ENCODE results near the gene HEXB. TPM values are rescaled to one million over a fixed set of nuclear protein-coding genes. Genes with fewer than 3 reads are reported as not detected.

HEXB gene
- total RNA-seq, result 26.4 and 30.1 TPM in 2 replicates
- polyA plus RNA-seq, result 26.8 and 36.7 TPM in 2 replicates

DNA sequence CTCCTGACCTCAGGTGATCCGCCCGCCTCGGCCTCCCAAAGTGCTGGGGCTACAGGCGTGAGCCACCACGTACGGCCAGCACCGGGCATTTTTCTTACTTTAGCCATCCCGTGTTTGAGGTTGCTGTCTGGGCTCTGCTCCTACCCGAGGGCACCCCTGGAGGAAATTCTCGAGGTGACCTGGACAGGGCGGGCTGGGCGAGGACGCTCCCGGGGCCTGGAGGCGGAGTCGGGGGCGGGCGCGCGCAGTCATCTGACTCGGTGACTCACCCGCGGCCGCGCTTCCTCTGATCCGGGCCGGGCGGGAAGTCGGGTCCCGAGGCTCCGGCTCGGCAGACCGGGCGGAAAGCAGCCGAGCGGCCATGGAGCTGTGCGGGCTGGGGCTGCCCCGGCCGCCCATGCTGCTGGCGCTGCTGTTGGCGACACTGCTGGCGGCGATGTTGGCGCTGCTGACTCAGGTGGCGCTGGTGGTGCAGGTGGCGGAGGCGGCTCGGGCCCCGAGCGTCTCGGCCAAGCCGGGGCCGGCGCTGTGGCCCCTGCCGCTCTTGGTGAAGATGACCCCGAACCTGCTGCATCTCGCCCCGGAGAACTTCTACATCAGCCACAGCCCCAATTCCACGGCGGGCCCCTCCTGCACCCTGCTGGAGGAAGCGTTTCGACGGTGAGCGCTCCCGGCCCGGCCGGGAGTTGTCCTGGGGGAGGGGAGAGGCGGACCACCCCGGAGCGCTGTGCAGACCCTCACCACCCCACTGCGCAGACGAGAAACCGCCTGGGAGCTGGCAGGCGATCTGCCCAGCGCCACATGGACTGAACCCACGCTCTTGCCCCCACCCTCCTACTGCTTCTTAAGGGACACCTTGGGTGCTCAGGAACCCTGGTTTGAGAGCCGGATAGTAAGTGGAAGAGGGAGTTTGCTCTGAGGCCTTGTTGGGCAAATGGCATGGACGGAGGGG, at the start of gene HEXB:
HEXB (plus strand) TSS at position 334 of the 952 bp plus-strand sequence; CDS start at position 362, 28 bp downstream.
- no peak within 1 kb of the TSS for H3K27ac ChIP-seq
- DNase-seq (ENCODE audit: low read depth in 1 of 2, low spot score in 1 of 2), result peak; percentile 80 to 90
- no peaks in the 10 kb centered on the region for H3K4me1 ChIP-seq (ENCODE audit: low read depth)

DNA sequence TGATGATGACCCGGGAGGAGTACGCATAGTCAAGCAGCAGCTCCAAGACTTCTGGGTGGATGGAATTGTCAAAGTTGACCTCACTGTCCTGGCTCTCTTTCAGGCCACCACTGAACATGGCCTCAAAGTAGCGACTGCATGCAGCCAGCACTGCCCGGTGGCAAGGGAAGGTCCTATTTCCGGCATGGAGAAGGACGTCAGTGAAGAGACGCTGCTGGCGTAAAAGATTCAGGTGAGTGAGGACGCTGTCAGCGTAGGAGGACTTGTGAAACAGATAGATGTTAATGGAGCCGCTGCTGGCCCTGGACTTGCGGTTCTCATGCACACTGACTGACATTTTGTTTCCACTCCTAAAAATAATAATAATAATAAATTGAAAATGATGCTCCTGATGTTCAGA, 48.9 kb upstream of the HEXB start:
- DNase-seq (ENCODE audit: low read depth in 1 of 2, low spot score in 1 of 2), result no peak
- no peaks in the 10 kb centered on the region for H3K27me3 ChIP-seq
- H3K9me3 ChIP-seq (ENCODE audit: low read depth), result no peaks in the 10 kb centered on the region
- H3K4me3 ChIP-seq, result no peak overlapping the region
- TF ChIP-seq, protein P1, sequence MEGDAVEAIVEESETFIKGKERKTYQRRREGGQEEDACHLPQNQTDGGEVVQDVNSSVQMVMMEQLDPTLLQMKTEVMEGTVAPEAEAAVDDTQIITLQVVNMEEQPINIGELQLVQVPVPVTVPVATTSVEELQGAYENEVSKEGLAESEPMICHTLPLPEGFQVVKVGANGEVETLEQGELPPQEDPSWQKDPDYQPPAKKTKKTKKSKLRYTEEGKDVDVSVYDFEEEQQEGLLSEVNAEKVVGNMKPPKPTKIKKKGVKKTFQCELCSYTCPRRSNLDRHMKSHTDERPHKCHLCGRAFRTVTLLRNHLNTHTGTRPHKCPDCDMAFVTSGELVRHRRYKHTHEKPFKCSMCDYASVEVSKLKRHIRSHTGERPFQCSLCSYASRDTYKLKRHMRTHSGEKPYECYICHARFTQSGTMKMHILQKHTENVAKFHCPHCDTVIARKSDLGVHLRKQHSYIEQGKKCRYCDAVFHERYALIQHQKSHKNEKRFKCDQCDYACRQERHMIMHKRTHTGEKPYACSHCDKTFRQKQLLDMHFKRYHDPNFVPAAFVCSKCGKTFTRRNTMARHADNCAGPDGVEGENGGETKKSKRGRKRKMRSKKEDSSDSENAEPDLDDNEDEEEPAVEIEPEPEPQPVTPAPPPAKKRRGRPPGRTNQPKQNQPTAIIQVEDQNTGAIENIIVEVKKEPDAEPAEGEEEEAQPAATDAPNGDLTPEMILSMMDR (IDR thresholded peaks at IDR 0.05; ENCODE audit: low read depth, low read length), result no peak
- H3K4me1 ChIP-seq (ENCODE audit: low read depth), result peaks cover 12% of the 10 kb centered on the region
- no peak overlapping the region for H3K27ac ChIP-seq
- H3K36me3 ChIP-seq, result no peaks in the 10 kb centered on the region

More for the DNA sequence above, at the start of gene HEXB:
- H3K36me3 ChIP-seq, result no peaks in the 10 kb centered on the region
- TF ChIP-seq, protein P1 (IDR thresholded peaks at IDR 0.05; ENCODE audit: low read depth, low read length), result no peak
- no peaks in the 10 kb centered on the region for H3K27me3 ChIP-seq
- peak within 1 kb of the TSS; percentile 52 for H3K4me3 ChIP-seq
- no peaks in the 10 kb centered on the region for H3K9me3 ChIP-seq (ENCODE audit: low read depth)

DNA sequence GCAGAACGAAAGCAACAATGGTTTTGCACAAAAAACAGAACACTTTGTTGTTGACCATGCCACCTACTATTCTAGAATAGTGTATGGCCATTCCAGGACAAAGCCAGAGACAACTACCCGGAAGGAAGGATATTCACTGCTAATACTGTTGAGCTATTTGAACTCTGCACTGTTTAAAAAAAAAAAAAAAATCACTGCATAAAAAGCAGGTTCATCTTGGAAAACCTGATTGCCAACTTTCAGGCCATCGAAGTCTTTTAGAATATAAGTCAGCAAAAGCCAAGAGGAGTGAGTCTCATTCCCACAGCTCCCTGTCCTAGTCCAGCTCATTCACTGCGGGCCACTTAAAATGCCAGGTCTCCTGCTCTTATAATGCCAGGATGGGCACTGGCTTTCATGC, 48.5 kb upstream of the HEXB start:
- H3K4me1 ChIP-seq (ENCODE audit: low read depth), result peaks cover 8% of the 10 kb centered on the region
- no peak overlapping the region for H3K27ac ChIP-seq
- no peaks in the 10 kb centered on the region for H3K27me3 ChIP-seq
- no peaks in the 10 kb centered on the region for H3K36me3 ChIP-seq
- H3K4me3 ChIP-seq, result no peak overlapping the region
- TF ChIP-seq, protein P1 (IDR thresholded peaks at IDR 0.05; ENCODE audit: low read depth, low read length), result no peak
- H3K9me3 ChIP-seq (ENCODE audit: low read depth), result no peaks in the 10 kb centered on the region
- no peak for DNase-seq (ENCODE audit: low read depth in 1 of 2, low spot score in 1 of 2)

DNA sequence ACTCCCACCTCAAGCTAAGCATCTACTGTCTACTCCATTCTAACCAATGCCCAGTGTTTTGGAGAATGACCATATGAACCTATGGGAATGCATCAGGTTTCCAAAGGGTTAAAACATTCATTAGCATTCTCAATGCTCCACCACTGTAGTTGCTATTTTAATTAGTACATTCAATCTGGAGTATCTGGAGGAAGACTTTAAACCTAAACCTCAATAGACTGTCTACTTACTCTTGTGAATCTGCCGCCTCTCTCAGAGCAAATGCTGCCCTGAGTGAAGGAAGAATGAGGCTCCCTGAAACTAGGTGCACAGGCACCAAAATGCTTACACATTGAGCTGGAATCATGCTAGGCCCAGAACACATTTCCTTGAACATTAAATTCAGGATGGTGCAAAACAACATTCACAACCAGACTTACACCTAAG, 46.5 kb upstream of the HEXB start:
- Histone ChIP-seq H3K9me3 (ENCODE audit: low read depth) (no peaks in the 10 kb centered on the region), H3K27me3 (no peaks in the 10 kb centered on the region), H3K36me3 (no peaks in the 10 kb centered on the region), H3K4me1 (ENCODE audit: low read depth) (no peaks in the 10 kb centered on the region), H3K4me3 (peak overlapping the region; percentile 88), H3K27ac (no peak overlapping the region)
- TF ChIP-seq, protein P1 (IDR thresholded peaks at IDR 0.05; ENCODE audit: low read depth, low read length), result no peak
- no peak for DNase-seq (ENCODE audit: low read depth in 1 of 2, low spot score in 1 of 2)

DNA sequence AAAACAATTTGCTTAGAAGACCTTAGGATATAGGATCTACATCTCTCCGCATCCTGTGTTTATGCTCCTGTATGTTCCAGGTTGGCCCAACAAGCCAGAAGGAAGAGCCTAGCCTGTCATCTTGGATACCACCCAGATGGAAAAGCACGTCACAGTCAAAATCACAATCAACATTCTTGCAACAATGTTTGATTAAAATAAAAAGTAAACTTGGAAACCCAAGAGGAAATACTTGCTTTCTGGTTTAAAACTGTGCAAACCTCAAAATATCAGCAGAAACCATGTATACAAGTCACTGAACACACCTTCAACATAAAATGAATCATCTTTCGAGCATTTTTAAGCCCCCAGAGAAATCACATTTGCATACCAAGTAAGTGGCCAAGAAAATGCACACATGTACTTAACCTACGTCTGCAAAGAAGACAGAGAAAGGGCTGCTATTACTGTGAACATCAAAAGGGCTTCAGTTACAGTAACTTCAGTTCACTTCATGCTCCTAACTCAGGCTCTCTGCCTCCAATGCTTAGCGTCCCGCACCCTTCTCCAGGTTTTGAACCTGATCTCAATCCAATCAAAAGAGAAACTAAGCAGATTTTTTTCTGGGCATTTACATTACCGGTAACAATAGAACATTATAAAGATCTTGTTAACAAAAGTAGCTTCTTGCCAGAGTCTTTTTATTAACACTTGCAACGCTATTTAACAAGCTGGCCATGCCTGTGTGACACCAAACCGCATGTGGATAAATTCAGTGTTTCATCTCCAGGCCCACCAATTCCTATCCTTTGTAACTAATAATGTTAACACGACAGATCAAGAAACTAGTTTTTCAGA, 45.8 kb upstream of the HEXB start:
- Histone ChIP-seq H3K9me3 (ENCODE audit: low read depth) (no peaks in the 10 kb centered on the region), H3K27ac (no peak overlapping the region), H3K36me3 (no peaks in the 10 kb centered on the region), H3K4me3 (peak overlapping the region; percentile 88), H3K4me1 (ENCODE audit: low read depth) (no peaks in the 10 kb centered on the region), H3K27me3 (no peaks in the 10 kb centered on the region)
- DNase-seq (ENCODE audit: low read depth in 1 of 2, low spot score in 1 of 2), result peak; percentile 25 to 50
- TF ChIP-seq, protein P1 (IDR thresholded peaks at IDR 0.05; ENCODE audit: low read depth, low read length), result no peak
